ENCODE results near the gene SRGAP2B. TPM values are rescaled to one million over a fixed set of nuclear protein-coding genes. Genes with fewer than 3 reads are reported as not detected.
"Not testable (repeated sequence)": the region's sequence is repeated elsewhere in the genome, so short reads cannot be mapped to it uniquely, and the experiment has no call there.

Gene SRGAP2B
- total and polyA plus RNA-seq, 2 donors (not counting 3 experiments of a cell fraction or from before 2014, with no cell fraction given): 13.4 to 75.2 TPM

GRCh38 chr1:145016492-145016862 lies 78.7 kb downstream of the SRGAP2B start:
- H2AFZ ChIP-seq (ENCODE audit: low read depth, low read length); POLR2A ChIA-PET; H3K9me1 ChIP-seq (replicated peaks; ENCODE audit: control insufficient read depth, extremely low read depth, insufficient read depth, low read length); H3K9me3 ChIP-seq (replicated peaks; ENCODE audit: control insufficient read depth, insufficient read depth, low read length); BruUV-seq (replicated peaks); H3K4me3 ChIP-seq (replicated peaks in 1 of 3; ENCODE audit: insufficient read depth in 1 of 3, low read depth in 1 of 3, low read length in 3 of 3); H3K27me3 ChIP-seq (ENCODE audit: control insufficient read depth in 2 of 2, insufficient read depth in 2 of 2, low read length in 2 of 2); H3K27ac ChIP-seq (ENCODE audit: insufficient read depth, low read depth, low read length); H3K79me2 ChIP-seq (ENCODE audit: control insufficient read depth, insufficient read depth, low read length); CTCF ChIA-PET; dilution Hi-C loops (cut with MboI; ENCODE audit: extremely low pct_ligation_motif_present, low sequenced_read_pairs); intact Hi-C loops (cut with micrococcal nuclease); FAIRE-seq; DNase-seq (ENCODE audit: low read depth, low spot score); H3K9ac ChIP-seq (replicated peaks; ENCODE audit: extremely low read depth, insufficient read depth, low read length); H3K36me3 ChIP-seq (ENCODE audit: control insufficient read depth in 2 of 2, extremely low read depth in 1 of 2, insufficient read depth in 2 of 2, low read length in 2 of 2); H3K4me1 ChIP-seq (ENCODE audit: control insufficient read depth, extremely low read depth, insufficient read depth, low read length); H4K20me1 ChIP-seq (replicated peaks; ENCODE audit: control insufficient read depth, extremely low read depth, insufficient read depth, low read length); H3K4me2 ChIP-seq (ENCODE audit: insufficient read depth, low read length): not testable (repeated sequence)

DNA sequence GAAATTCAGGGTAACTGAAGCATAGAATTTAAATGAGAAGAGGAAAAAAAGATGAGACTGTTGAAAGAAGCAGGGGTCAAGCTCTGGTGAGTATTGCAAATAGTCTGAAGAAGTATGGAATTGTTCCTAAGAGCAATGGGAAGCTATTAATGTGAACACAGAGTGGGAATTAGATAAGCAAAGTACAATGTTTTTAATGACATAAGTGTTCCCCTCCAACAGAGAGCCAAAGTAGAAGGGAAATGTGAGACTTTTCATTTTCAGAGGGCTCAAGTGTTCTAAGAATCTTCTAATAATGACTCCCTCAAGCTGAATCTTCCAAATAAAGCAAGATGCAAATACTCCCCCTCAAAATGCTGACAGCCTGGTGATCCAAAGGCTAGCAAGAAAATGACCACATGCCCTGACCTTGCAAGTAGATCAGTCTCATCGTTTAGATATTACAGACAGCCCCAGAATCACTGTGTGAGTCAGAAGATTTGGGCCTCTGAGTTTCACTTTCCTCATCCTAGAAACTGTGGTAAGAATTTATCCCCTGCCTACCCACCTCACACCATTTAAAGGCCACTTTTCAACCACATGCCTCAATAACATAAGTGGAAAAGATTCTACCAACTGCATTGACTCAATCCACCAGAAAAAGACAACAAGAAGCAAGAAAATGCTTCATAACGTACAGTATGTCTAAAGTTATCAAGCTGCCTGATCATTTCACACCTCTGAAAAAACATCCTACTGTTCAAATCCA lies 79.2 kb downstream of the SRGAP2B start:
- intact Hi-C loops (cut with micrococcal nuclease): not testable (repeated sequence)

DNA sequence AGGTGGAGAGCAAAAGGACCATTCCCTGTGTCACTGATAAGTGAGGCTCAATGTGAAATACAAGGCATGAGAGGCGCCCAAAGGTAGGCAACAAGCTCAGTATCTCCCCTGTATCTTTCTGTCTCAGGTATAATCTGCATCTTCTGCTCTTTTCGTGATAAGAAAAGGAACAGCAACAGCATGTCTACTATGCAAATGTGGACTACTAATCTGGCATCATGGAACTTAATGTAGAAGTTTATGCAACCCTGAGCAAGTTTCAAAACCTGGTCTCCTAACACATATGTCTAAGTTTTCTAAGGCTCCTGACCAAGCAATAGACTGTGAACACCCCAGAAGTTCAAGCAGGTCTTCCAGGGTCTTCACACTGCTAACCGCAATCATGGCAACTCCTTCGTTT lies 81.8 kb downstream of the SRGAP2B start:
- H3K9ac ChIP-seq (replicated peaks; ENCODE audit: extremely low read depth, insufficient read depth, low read length); DNase-seq (ENCODE audit: low read depth, low spot score); intact Hi-C loops (cut with micrococcal nuclease); dilution Hi-C loops (cut with MboI; ENCODE audit: extremely low pct_ligation_motif_present, low sequenced_read_pairs); H3K27ac ChIP-seq (ENCODE audit: insufficient read depth, low read depth, low read length); H3K4me1 ChIP-seq (ENCODE audit: control insufficient read depth, extremely low read depth, insufficient read depth, low read length); H3K4me3 ChIP-seq (replicated peaks in 1 of 3; ENCODE audit: insufficient read depth in 1 of 3, low read depth in 1 of 3, low read length in 3 of 3); POLR2A ChIA-PET; CTCF ChIA-PET; H3K9me3 ChIP-seq (replicated peaks; ENCODE audit: control insufficient read depth, insufficient read depth, low read length); H4K20me1 ChIP-seq (replicated peaks; ENCODE audit: control insufficient read depth, extremely low read depth, insufficient read depth, low read length); H3K79me2 ChIP-seq (ENCODE audit: control insufficient read depth, insufficient read depth, low read length); H3K9me1 ChIP-seq (replicated peaks; ENCODE audit: control insufficient read depth, extremely low read depth, insufficient read depth, low read length); H3K27me3 ChIP-seq (ENCODE audit: control insufficient read depth in 2 of 2, insufficient read depth in 2 of 2, low read length in 2 of 2); BruUV-seq (replicated peaks); H3K4me2 ChIP-seq (ENCODE audit: insufficient read depth, low read length); H2AFZ ChIP-seq (ENCODE audit: low read depth, low read length); H3K36me3 ChIP-seq (ENCODE audit: control insufficient read depth in 2 of 2, extremely low read depth in 1 of 2, insufficient read depth in 2 of 2, low read length in 2 of 2); FAIRE-seq: not testable (repeated sequence)

More for the DNA sequence above, 79.2 kb downstream of the SRGAP2B start:
- H4K20me1 ChIP-seq (replicated peaks; ENCODE audit: control insufficient read depth, extremely low read depth, insufficient read depth, low read length); H3K9me1 ChIP-seq (replicated peaks; ENCODE audit: control insufficient read depth, extremely low read depth, insufficient read depth, low read length); dilution Hi-C loops (cut with MboI; ENCODE audit: extremely low pct_ligation_motif_present, low sequenced_read_pairs); FAIRE-seq; H3K4me2 ChIP-seq (ENCODE audit: insufficient read depth, low read length); H3K4me1 ChIP-seq (ENCODE audit: control insufficient read depth, extremely low read depth, insufficient read depth, low read length); CTCF ChIA-PET; POLR2A ChIA-PET; H3K4me3 ChIP-seq (replicated peaks in 1 of 3; ENCODE audit: insufficient read depth in 1 of 3, low read depth in 1 of 3, low read length in 3 of 3); H3K27ac ChIP-seq (ENCODE audit: insufficient read depth, low read depth, low read length); H3K9ac ChIP-seq (replicated peaks; ENCODE audit: extremely low read depth, insufficient read depth, low read length); H3K36me3 ChIP-seq (ENCODE audit: control insufficient read depth in 2 of 2, extremely low read depth in 1 of 2, insufficient read depth in 2 of 2, low read length in 2 of 2); BruUV-seq (replicated peaks); H2AFZ ChIP-seq (ENCODE audit: low read depth, low read length); H3K9me3 ChIP-seq (replicated peaks; ENCODE audit: control insufficient read depth, insufficient read depth, low read length); H3K79me2 ChIP-seq (ENCODE audit: control insufficient read depth, insufficient read depth, low read length); H3K27me3 ChIP-seq (ENCODE audit: control insufficient read depth in 2 of 2, insufficient read depth in 2 of 2, low read length in 2 of 2); DNase-seq (ENCODE audit: low read depth, low spot score): not testable (repeated sequence)

GRCh38 chr1:145011811-145012210 lies 83.3 kb downstream of the SRGAP2B start:
- dilution Hi-C loops (cut with MboI; ENCODE audit: extremely low pct_ligation_motif_present, low sequenced_read_pairs); H3K9me1 ChIP-seq (replicated peaks; ENCODE audit: control insufficient read depth, extremely low read depth, insufficient read depth, low read length); H3K4me1 ChIP-seq (ENCODE audit: control insufficient read depth, extremely low read depth, insufficient read depth, low read length); H3K4me2 ChIP-seq (ENCODE audit: insufficient read depth, low read length); H4K20me1 ChIP-seq (replicated peaks; ENCODE audit: control insufficient read depth, extremely low read depth, insufficient read depth, low read length); H3K27me3 ChIP-seq (ENCODE audit: control insufficient read depth in 2 of 2, insufficient read depth in 2 of 2, low read length in 2 of 2); H3K79me2 ChIP-seq (ENCODE audit: control insufficient read depth, insufficient read depth, low read length); H3K9ac ChIP-seq (replicated peaks; ENCODE audit: extremely low read depth, insufficient read depth, low read length); BruUV-seq (replicated peaks); DNase-seq (ENCODE audit: low read depth, low spot score); FAIRE-seq; intact Hi-C loops (cut with micrococcal nuclease); POLR2A ChIA-PET; H3K9me3 ChIP-seq (replicated peaks; ENCODE audit: control insufficient read depth, insufficient read depth, low read length); CTCF ChIA-PET; H2AFZ ChIP-seq (ENCODE audit: low read depth, low read length); H3K36me3 ChIP-seq (ENCODE audit: control insufficient read depth in 2 of 2, extremely low read depth in 1 of 2, insufficient read depth in 2 of 2, low read length in 2 of 2); H3K4me3 ChIP-seq (replicated peaks in 1 of 3; ENCODE audit: insufficient read depth in 1 of 3, low read depth in 1 of 3, low read length in 3 of 3); H3K27ac ChIP-seq (ENCODE audit: insufficient read depth, low read depth, low read length): not testable (repeated sequence)

Data from endothelial cell of umbilical vein (primary cell).